Natural killer cell (primary cell): Measurements from ENCODE around the gene AKAP6. TPM values are rescaled to one million over a fixed set of nuclear protein-coding genes. Genes with fewer than 3 reads are reported as not detected.

ENCODE experiments used
- total RNA-seq, 4 donors: library from RNA; stranded (reverse); fragments of 120-200 nt in 1 of 4; gene quantifications; one replicate each; pipeline versions ENCODE4 v1.2.3 to v1.2.4, GENCODE V29; 2013 to 2022

AKAP6 gene
- total RNA-seq, 3 donors from 2014 or later (not counting 1 experiment from before 2014, with no cell fraction given) = 0.21 to 1.3 (median 0.80) TPM

Other genes starting within 250 kb of the AKAP6 start
- gene RNU6-7, start 127.3 kb upstream of the AKAP6 start, total RNA-seq = not detected
- not detected for gene RNU6-8, start 126.0 kb upstream of the AKAP6 start, total RNA-seq